HG02938 (cell line): ENCODE data around the gene GOLPH3L.
"Not testable (repeated sequence)": the region's sequence is repeated elsewhere in the genome, so short reads cannot be mapped to it uniquely, and the experiment has no call there.

Source experiments
- ATAC-seq: cut with Tn5 transposase; IDR thresholded peaks from one replicate; pipeline ENCODE4 v1.9.1; 2021; ENCODE audit warnings: mild to moderate bottlenecking, moderate library complexity; ENCODE audit not compliant: unreplicated experiment

Gene GOLPH3L

GRCh38 chr1:150696995-150697927 is at the start of gene GOLPH3L:
TSS of gene GOLPH3L (minus strand) at chr1:150697154. CDS start at chr1:150694838, 2,316 bp downstream.
- peak; percentile 98 for ATAC-seq

GRCh38 chr1:150730130-150730721 is 33.3 kb upstream of the GOLPH3L start:
- no peak for ATAC-seq

- ATAC-seq, result no peak
These were observed 27.4 kb upstream of the GOLPH3L start for GRCh38 chr1:150724336-150724735.

- no peak for ATAC-seq
These were observed 23.7 kb upstream of the GOLPH3L start, which contains the start of gene HORMAD1 for GRCh38 chr1:150720703-150721102. TSS of gene HORMAD1 (minus strand) at chr1:150720895. CDS start at chr1:150719505, 1,390 bp downstream.

- ATAC-seq, result no peak
These were observed 23.1 kb upstream of the GOLPH3L start for GRCh38 chr1:150720098-150720497.

- no peak for ATAC-seq
These were observed 21.4 kb upstream of the GOLPH3L start for GRCh38 chr1:150718225-150718891.

GRCh38 chr1:150709031-150709430 is 12.1 kb upstream of the GOLPH3L start:
- not testable (repeated sequence) for ATAC-seq

- no peak for ATAC-seq
These were observed 11.6 kb upstream of the GOLPH3L start for GRCh38 chr1:150708595-150708994.

- no peak for ATAC-seq
These were observed 9.1 kb upstream of the GOLPH3L start for GRCh38 chr1:150706091-150706490.

- no peak for ATAC-seq
These were observed 6.5 kb upstream of the GOLPH3L start for GRCh38 chr1:150703427-150703826.

GRCh38 chr1:150696590-150696989 is 364 bp downstream of the GOLPH3L start:
- ATAC-seq, result no peak

- no peak for ATAC-seq
These were observed 792 bp downstream of the GOLPH3L start for GRCh38 chr1:150696162-150696561.

- ATAC-seq, result no peak
These were observed 1.4 kb downstream of the GOLPH3L start for GRCh38 chr1:150695561-150695960.

- ATAC-seq, result no peak
These were observed 4.2 kb downstream of the GOLPH3L start for GRCh38 chr1:150692720-150693119.

GRCh38 chr1:150688763-150689162 is 8.2 kb downstream of the GOLPH3L start:
- no peak for ATAC-seq

- no peak for ATAC-seq
These were observed 10.7 kb downstream of the GOLPH3L start for GRCh38 chr1:150686275-150686674.

GRCh38 chr1:150683914-150684313 is 13.0 kb downstream of the GOLPH3L start:
- no peak for ATAC-seq

GRCh38 chr1:150678988-150679387 is 18.0 kb downstream of the GOLPH3L start:
- no peak for ATAC-seq

- ATAC-seq, result no peak
These were observed 22.1 kb downstream of the GOLPH3L start for GRCh38 chr1:150674881-150675280.

GRCh38 chr1:150663321-150663720 is 33.6 kb downstream of the GOLPH3L start:
- no peak for ATAC-seq

- ATAC-seq, result no peak
These were observed 34.1 kb downstream of the GOLPH3L start for GRCh38 chr1:150662811-150663210.
